ENCODE measurements around the gene TWF1.
A peak's percentile ranks its signal among the peaks of the same experiment; 100 is the strongest.
"Not testable (repeated sequence)": the region's sequence is repeated elsewhere in the genome, so short reads cannot be mapped to it uniquely, and the experiment has no call there.

TWF1 gene

GRCh38 chr12:43797561-43798217 is 8.4 kb downstream of the TWF1 start:
- DNase-seq, result no peak

GRCh38 chr12:43795716-43796280 is 10.3 kb downstream of the TWF1 start:
- DNase-seq, result no peak

- DNase-seq, result no peak
Measured at GRCh38 chr12:43789941-43790340, 16.2 kb downstream of the TWF1 start.

GRCh38 chr12:43786899-43787693 is 19.0 kb downstream of the TWF1 start:
- no peak for DNase-seq

GRCh38 chr12:43776498-43776897 is 29.6 kb downstream of the TWF1 start:
- peak in 1 of 2 experiments; percentile 5 for DNase-seq

- no peak for DNase-seq
Measured at GRCh38 chr12:43766291-43766690, 39.8 kb downstream of the TWF1 start.

- DNase-seq, result no peak
Measured at GRCh38 chr12:43764528-43764927, 41.6 kb downstream of the TWF1 start.

GRCh38 chr12:43763769-43764168 is 42.3 kb downstream of the TWF1 start:
- DNase-seq, result no peak

GRCh38 chr12:43762596-43762995 is 43.5 kb downstream of the TWF1 start:
- no peak for DNase-seq

GRCh38 chr12:43761500-43761899 is 44.6 kb downstream of the TWF1 start:
- DNase-seq, result no peak

GRCh38 chr12:43760396-43760795 is 45.7 kb downstream of the TWF1 start:
- no peak for DNase-seq

- DNase-seq, result peak; percentile 93 to 94
Measured at GRCh38 chr12:43758728-43759563, 47.2 kb downstream of the TWF1 start, which contains the start of the genes IRAK4 and PUS7L. Gene IRAK4 (plus strand): TSS chr12:43758951. CDS start chr12:43768112, 9,161 bp downstream. Gene PUS7L (minus strand): TSS chr12:43758790. CDS start chr12:43755245, 3,545 bp downstream.

GRCh38 chr12:43758247-43758727 is 47.8 kb downstream of the TWF1 start:
- no peak for DNase-seq

GRCh38 chr12:43754015-43754414 is 52.1 kb downstream of the TWF1 start:
- no peak for DNase-seq

- DNase-seq, result not testable (repeated sequence)
Measured at GRCh38 chr12:43751360-43751759, 54.8 kb downstream of the TWF1 start.

- no peak for DNase-seq
Measured at GRCh38 chr12:43750814-43751213, 55.3 kb downstream of the TWF1 start.

GRCh38 chr12:43749016-43749415 is 57.1 kb downstream of the TWF1 start:
- no peak for DNase-seq

GRCh38 chr12:43744826-43745225 is 61.3 kb downstream of the TWF1 start:
- no peak for DNase-seq
